Transverse colon (tissue), 4 donors: ENCODE data around the gene FCHSD1. TPM values are rescaled to one million over a fixed set of nuclear protein-coding genes. Genes with fewer than 3 reads are reported as not detected.

Experiments
- DNase-seq: peaks from one replicate; pipeline ENCODE4 v3.0.0-alpha.2; 2019
- H3K27ac ChIP-seq, 4 donors: fragments of 200-600 bp; sonication (generic); 2 replicates each; pipeline ENCODE4 v1.5.1; 2016 to 2018; ENCODE audit warnings: inconsistent platforms in 4 of 4
- H3K27me3 ChIP-seq: fragments of 200-600 bp; sonication (generic); 2 replicates; pipeline ENCODE4 v1.5.1; 2017; ENCODE audit warnings: inconsistent platforms
- H3K36me3 ChIP-seq, 4 donors: fragments of 200-600 bp; sonication (generic); 2 replicates each; pipeline ENCODE4 v1.5.1; 2017 to 2019; ENCODE audit warnings: inconsistent platforms in 4 of 4
- H3K4me1 ChIP-seq, 4 donors: fragments of 200-600 bp; sonication (generic); 2 replicates each; pipeline ENCODE4 v1.5.1; 2017 to 2020; ENCODE audit warnings: inconsistent platforms in 4 of 4
- H3K4me3 ChIP-seq, 4 donors: fragments of 200-600 bp; sonication (generic); 1 replicate in 1 of 4; 2 replicates in 3 of 4; pipeline versions ENCODE4 v1.5.1 to v1.6.1; 2017 to 2019; ENCODE audit warnings: inconsistent platforms in 4 of 4
- H3K9me3 ChIP-seq, 2 donors: fragments of 200-600 bp; sonication (generic); 2 replicates each; pipeline ENCODE4 v1.5.1; 2017 to 2019; ENCODE audit warnings: inconsistent platforms in 2 of 2
- CTCF ChIP-seq, 5 experiments: fragments of 200-600 bp in 3 of 5; fragments of 450-650 bp in 2 of 5; sonication (generic) in 3 of 5; IDR thresholded peaks; 1 replicate in 2 of 5; 2 replicates in 3 of 5; pipeline ENCODE4 v1.5.1; 2016 to 2017; ENCODE audit warnings: antibody characterized with exemption in 5 of 5, inconsistent platforms in 3 of 5, mild to moderate bottlenecking in 2 of 5, moderate library complexity in 1 of 5
- EP300 ChIP-seq: sonication (generic); formaldehyde crosslinking; IDR thresholded peaks from one replicate; pipeline ENCODE4 v1.6.1; 2017; ENCODE audit warnings: antibody characterized with exemption, low read depth
- POLR2A ChIP-seq: fragments of 450-650 bp; IDR thresholded peaks from one replicate; pipeline ENCODE4 v1.6.1; 2016; ENCODE audit warnings: antibody characterized with exemption, mild to moderate bottlenecking, moderate library complexity
- POLR2AphosphoS5 ChIP-seq, 3 donors: sonication (generic); formaldehyde crosslinking; IDR thresholded peaks; one replicate each; pipeline ENCODE4 v1.6.1; 2016; ENCODE audit warnings: antibody characterized with exemption in 3 of 3
- WGBS, 2 donors: methylation state at CpG; one replicate each; pipeline ENCODE4 v1.1.5; 2018; ENCODE audit warnings: low coverage in 1 of 2; 5-methylcytosine and 5-hydroxymethylcytosine counted together
- in situ Hi-C, 4 donors: fragments of 200-750 bp; cut with MboI; loops; one replicate each; pipeline versions ENCODE4 v1.15.0 to v1.15.1; 2017; ENCODE audit warnings: low sequenced_read_pairs in 3 of 4, low pct_ligation_motif_present in 1 of 4, low pct_unique_long_range_greater_than_20kb in 1 of 4
- intact Hi-C: fragments of 100-400 bp; cut with DNase I; formaldehyde crosslinking; loops from one replicate; pipeline ENCODE4 v1.15.1; 2023; ENCODE audit warnings: low total_unique reads
- total RNA-seq, 4 donors: library from RNA; depleted of rRNA; stranded (reverse); fragments of >200 nt; gene quantifications; one replicate each; pipeline ENCODE4 v1.1.0, GENCODE V29; 2016

The FCHSD1 gene
- total RNA-seq, 4 donors from 2014 or later = 26.1 to 69.9 (median 43.1) TPM

GRCh38 chr5:141649972-141650371 is 1.2 kb downstream of the FCHSD1 start:
- in situ Hi-C loops = no loop called here
- Histone ChIP-seq H3K4me1 (peaks cover 9 to 15% (median 11%) of the 10 kb centered on the region in 4 donors), H3K36me3 (no peaks in the 10 kb centered on the region), H3K27ac (no peak overlapping the region), H3K27me3 (no peaks in the 10 kb centered on the region), H3K4me3 (no peak overlapping the region), H3K9me3 (no peaks in the 10 kb centered on the region)
- intact Hi-C loops = no loop called here
- TF ChIP-seq CTCF (IDR thresholded peaks at IDR 0.05) = no peak
- no peak for TF ChIP-seq EP300
- TF ChIP-seq POLR2AphosphoS5 (IDR thresholded peaks at IDR 0.05) = no peak
- TF ChIP-seq POLR2A = no peak
- DNase-seq = no peak

GRCh38 chr5:141649056-141649688 is 2.0 kb downstream of the FCHSD1 start:
- H3K4me3 ChIP-seq = no peak overlapping the region
- peaks cover 9 to 15% (median 11%) of the 10 kb centered on the region in 4 donors for H3K4me1 ChIP-seq

GRCh38 chr5:141647851-141648250 is 3.4 kb downstream of the FCHSD1 start:
- H3K4me1 ChIP-seq = peaks cover 9 to 15% (median 11%) of the 10 kb centered on the region in 4 donors
- no peak overlapping the region for H3K27ac ChIP-seq
- H3K27me3 ChIP-seq = no peaks in the 10 kb centered on the region
- no peaks in the 10 kb centered on the region for H3K9me3 ChIP-seq
- intact Hi-C loops = no loop called here
- WGBS, 2 donors = 93% methylated on average over 3 of the region's 3 CpGs; no CpG with 5 or more reads in 1 of the 2 donors
- H3K4me3 ChIP-seq = no peak overlapping the region
- in situ Hi-C loops = no loop called here
- TF ChIP-seq CTCF (IDR thresholded peaks at IDR 0.05) = no peak
- no peak for TF ChIP-seq EP300
- TF ChIP-seq POLR2A = no peak
- TF ChIP-seq POLR2AphosphoS5 (IDR thresholded peaks at IDR 0.05) = no peak
- no peak for DNase-seq
- peaks cover 0 to 4% (median 0%) of the 10 kb centered on the region in 4 donors for H3K36me3 ChIP-seq

More at GRCh38 chr5:141649056-141649688, 2.0 kb downstream of the FCHSD1 start:
- H3K27me3 ChIP-seq = no peaks in the 10 kb centered on the region
- no peak overlapping the region for H3K27ac ChIP-seq
- intact Hi-C loops = no loop called here
- 93 to 100% methylated on average over 13 to 17 of the region's 17 CpGs for WGBS, 2 donors
- no peak for TF ChIP-seq CTCF (IDR thresholded peaks at IDR 0.05)
- TF ChIP-seq EP300 = no peak
- TF ChIP-seq POLR2A = no peak
- no peak for TF ChIP-seq POLR2AphosphoS5 (IDR thresholded peaks at IDR 0.05)
- no peak for DNase-seq
- peaks cover 0 to 4% (median 0%) of the 10 kb centered on the region in 4 donors for H3K36me3 ChIP-seq
- no peaks in the 10 kb centered on the region for H3K9me3 ChIP-seq
- in situ Hi-C loops = no loop called here

GRCh38 chr5:141647242-141647641 is 4.0 kb downstream of the FCHSD1 start:
- Histone ChIP-seq H3K27me3 (no peaks in the 10 kb centered on the region), H3K4me1 (peaks cover 9 to 15% (median 11%) of the 10 kb centered on the region in 4 donors), H3K27ac (no peak overlapping the region), H3K36me3 (peaks cover 0 to 4% (median 0%) of the 10 kb centered on the region in 4 donors), H3K4me3 (no peak overlapping the region), H3K9me3 (no peaks in the 10 kb centered on the region)
- WGBS, 2 donors = 93% methylated on average over 5 of the region's 5 CpGs; no CpG with 5 or more reads in 1 of the 2 donors
- TF ChIP-seq EP300 = no peak
- no peak for TF ChIP-seq POLR2A
- TF ChIP-seq CTCF (IDR thresholded peaks at IDR 0.05) = no peak
- in situ Hi-C loops = no loop called here
- DNase-seq = no peak
- intact Hi-C loops = no loop called here
